NCI-H187 (cell line): ENCODE results near the gene NOPCHAP1.
"Not testable (repeated sequence)": the region's sequence is repeated elsewhere in the genome, so short reads cannot be mapped to it uniquely, and the experiment has no call there.

Experiments used
- DNase-seq, 2 experiments: peaks; one replicate each; lab custom pipeline; 2025; lab: John Stamatoyannopoulos, UW

NOPCHAP1 gene

DNA sequence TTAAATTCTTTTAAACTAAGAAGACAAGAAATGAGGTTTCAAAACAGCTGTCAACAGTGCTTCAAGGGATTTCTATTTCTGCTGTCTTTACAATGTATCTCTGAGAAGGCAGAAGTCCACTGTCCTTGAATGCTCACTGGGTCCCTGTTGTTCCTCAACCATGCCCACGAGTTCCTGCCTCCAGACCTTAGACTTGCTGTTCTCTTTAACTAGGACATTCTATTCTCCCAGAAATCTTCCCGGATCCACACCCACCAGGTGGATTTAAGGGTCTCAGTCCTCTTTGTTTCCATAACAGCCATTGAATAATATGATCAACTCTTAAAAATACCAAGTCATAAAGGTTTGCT is 21.3 kb upstream of the NOPCHAP1 start:
- no peak for DNase-seq

DNA sequence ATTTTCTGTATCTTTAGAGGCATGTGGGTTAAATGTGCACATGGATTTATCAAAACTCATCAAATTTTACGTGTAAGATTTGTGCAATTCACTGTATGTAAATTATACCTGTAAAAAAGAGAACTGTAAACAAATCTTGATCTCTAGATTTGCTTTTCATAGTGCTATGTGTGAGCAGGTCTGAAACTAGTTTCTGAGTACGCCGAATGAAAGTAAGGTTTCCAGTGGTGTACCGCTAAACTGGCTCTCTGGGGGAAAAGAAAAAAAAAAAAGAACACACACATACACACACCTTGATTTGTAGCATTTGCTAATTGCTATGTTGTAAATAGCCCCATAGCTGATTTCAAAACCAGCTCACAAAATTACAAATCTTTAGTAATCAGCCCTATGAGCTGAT is 19.4 kb upstream of the NOPCHAP1 start:
- no peak for DNase-seq

DNA sequence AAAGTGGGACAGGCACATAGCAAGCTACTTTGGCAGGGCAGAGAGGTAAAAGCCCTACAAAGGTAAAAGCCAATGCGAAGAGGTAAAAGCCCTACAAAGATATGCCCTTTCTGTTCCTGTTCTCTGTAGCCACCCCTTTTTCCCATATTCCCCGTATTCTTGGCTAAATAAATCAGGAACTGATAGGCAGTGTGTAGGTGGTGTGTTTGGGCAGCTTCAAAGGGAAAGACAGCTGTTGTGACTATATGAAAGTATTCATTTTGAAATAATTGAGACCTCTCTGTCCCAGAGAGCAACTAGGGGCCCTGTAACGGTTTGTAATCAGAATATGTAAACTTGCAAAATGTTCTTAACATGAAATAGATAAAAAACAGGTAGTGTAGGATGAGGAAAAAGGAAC is 16.8 kb upstream of the NOPCHAP1 start:
- no peak for DNase-seq

DNA sequence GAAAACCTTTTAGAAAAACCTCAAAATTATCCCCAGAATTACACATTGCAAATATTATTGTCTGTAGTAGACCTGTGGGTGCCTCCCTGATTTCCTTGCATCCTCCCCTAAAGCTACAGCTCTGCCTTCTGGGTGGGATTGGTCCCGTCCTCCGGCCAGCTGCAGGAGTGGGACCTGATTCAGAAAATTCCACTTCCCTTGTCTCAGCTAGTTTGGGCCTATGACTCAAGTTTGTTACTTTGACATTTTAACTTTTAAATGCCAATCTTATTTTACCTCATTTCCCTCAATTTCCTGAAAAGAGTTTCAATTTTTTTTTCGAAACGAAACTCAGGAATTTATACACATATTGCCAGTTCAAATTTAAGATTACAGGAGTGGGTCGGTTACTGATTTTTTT is 14.8 kb upstream of the NOPCHAP1 start:
- DNase-seq = no peak

GRCh38 chr12:104973250-104973649 is 12.9 kb upstream of the NOPCHAP1 start:
- DNase-seq = no peak

DNA sequence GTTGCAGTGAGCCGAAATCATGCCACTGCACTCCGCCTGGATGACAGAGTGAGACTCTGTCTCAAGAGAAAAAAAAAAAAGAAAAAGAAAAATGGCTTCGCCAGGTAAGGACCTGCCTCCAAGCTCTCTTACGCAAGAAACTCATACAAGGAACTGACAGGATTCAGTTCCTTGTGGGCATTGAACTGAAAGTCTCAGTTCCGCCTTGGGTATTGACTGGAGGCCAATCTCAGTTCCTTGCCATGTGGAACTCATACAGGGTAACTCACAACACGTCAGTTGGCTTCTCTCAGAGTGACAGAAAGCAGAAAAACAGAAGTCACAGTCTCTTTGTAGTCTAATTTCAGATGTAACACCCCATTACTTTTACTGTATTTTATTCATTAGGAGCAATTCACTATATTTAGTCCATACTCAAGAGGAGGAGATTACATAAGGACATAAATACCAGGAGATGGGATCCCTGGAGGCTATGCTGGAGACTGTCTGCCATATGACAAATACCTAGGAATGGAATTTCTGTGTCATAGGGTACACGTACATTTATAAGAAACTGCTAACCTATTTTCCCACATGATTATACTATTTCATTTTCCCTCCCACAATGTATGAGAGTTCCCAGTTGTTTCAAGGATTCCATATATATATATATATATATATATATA is 11.4 kb upstream of the NOPCHAP1 start:
- no peak for DNase-seq

GRCh38 chr12:104975587-104976343 is 10.4 kb upstream of the NOPCHAP1 start:
- no peak for DNase-seq

GRCh38 chr12:104976703-104977102 is 9.4 kb upstream of the NOPCHAP1 start:
- no peak for DNase-seq

DNA sequence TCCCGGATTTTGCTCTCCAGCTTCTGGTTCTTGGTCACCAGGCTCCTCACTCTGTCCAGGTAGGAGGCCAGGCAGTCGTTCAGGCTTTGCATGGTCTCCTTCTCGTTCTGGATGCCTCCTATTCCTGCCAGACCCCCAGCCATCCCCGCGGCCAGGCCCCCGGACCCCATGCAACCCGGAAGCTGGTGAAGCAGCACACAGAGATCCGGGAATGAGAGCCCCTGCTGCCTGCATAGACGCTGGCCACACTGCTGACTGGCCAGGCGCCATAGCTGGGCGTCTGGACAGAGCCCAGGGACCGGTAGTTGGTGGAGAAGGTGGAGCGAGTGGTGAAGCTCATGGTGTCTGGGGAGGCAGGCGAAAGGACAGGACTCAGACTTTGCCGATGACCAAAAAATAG is 8.4 kb upstream of the NOPCHAP1 start:
- not testable (repeated sequence) for DNase-seq

GRCh38 chr12:104985206-104985605 is 910 bp upstream of the NOPCHAP1 start:
- no peak for DNase-seq

- no peak for DNase-seq
Observed at GRCh38 chr12:104990950-104991349, 4.8 kb downstream of the NOPCHAP1 start.

- no peak for DNase-seq
Observed at GRCh38 chr12:104991565-104992128, 5.5 kb downstream of the NOPCHAP1 start.

DNA sequence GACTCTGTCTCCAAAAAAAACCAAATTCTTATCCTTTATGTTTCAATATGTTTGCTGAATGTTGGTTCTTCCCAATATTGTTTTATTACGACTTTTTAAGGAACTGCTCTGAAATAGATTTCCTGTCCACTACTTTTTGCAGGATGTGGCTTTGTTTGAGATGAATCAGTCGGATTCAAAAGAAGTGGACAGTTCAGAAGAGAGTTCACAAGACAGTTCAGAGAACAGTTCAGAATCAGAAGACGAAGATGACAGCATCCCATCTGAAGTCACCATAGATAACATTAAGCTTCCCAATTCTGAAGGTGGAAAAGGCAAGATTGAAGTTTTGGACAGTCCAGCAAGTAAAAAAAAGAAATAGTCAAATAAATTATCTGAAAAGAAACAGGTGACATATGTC is 8.2 kb downstream of the NOPCHAP1 start:
- DNase-seq = no peak

DNA sequence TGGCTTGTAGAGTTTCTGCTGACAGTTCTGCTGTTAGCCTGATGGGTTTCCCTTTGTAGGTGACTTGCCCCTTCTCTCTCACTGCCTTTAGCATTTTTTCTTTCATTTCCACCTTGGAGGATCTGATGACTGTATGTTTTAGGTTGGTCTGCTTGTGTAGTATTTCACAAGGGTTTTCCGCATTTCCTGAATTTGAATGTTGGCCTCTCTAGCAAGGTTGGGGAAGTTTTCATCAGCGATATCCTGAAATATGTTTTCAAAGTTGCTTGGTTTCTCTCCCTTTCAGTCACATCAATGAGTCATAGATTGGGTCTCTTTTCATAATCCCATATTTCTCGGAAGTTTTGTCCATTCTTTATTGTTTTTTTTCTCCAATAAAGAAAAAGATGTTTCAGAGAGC is 11.4 kb downstream of the NOPCHAP1 start:
- no peak for DNase-seq

DNA sequence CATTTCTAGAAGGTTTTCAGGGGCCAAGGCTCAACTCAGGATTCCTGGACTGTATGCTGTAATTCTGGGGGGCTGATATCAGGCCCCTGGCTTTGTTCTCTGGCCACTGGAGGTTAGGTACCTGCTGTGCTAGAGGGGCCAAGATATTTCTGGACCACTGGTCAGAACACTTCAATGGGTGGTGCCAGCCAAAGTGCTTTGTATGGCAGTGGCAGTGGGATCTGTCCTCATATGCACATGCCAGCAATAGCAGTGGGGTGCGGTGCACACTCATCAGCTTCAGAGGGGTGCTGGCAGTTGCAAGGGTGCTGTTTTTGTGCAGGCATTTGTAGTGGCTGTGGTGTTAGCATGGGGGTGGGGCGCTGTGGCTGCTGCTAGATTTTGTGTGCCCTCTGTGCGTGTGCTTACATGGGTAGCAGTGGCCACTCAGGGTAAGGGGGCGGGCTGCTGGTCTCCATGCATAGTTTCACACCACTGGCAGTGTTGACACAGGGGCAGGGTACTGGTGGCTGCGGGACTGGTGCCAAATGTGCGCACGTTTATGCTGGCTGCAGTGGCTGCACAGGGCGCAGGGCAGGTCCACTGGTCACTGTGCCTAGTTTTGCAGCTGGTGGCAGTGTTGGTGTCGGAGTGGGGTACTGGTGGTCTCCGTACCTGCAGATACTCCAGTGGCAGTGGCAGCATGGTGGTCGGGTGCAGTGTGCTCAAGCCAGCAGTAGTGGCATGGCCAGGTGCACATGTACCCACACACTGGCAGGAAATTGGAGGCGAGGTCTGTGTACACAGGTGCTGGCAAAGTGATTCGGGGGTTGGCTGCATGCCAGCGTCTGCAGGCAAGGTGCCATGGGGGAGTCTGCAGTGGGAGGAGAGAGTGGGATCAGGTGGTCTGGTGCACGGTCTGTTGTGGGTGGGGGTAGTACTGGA is 12.6 kb downstream of the NOPCHAP1 start:
- DNase-seq = peak; percentile 63 to 66

DNA sequence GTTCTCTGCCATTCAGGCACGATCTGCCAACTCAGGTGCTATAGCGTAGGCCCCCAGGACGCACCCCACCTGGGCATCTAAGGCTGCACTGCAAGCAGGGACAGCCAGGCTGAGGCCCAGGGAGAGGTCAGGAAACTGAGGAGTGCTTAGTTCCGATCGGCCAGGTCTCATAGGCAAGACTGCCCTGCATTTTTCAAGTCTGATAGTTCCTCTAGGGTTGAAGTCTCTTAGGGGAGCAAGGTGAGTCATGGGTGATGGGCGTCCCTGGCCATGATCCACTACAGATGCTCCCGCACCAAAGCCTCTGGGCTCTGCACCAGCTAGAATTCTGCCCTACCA is 13.2 kb downstream of the NOPCHAP1 start:
- DNase-seq = no peak

GRCh38 chr12:105001476-105001875 is 15.4 kb downstream of the NOPCHAP1 start:
- DNase-seq = no peak

- DNase-seq = no peak
Observed at GRCh38 chr12:105013892-105014291, 27.8 kb downstream of the NOPCHAP1 start.

GRCh38 chr12:105014603-105015002 is 28.5 kb downstream of the NOPCHAP1 start:
- no peak for DNase-seq

DNA sequence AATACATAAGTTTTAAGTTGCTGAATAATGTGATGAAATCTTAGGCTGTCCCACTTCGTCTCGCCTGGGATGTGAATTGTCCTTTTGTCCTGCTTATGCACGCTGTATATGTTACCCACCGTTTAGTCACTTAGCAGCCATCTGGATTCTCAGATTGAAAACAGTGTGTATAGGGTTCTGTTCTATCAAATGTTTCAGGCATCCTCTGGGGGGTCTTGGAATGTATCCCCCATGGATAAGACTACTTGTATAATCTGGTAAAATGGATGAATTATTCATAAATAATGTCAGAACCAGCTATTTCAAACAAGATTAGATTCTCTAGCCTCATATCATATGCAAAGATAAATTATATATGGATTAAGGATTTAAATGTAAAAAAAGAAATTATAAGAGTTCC is 29.4 kb downstream of the NOPCHAP1 start:
- no peak for DNase-seq

DNA sequence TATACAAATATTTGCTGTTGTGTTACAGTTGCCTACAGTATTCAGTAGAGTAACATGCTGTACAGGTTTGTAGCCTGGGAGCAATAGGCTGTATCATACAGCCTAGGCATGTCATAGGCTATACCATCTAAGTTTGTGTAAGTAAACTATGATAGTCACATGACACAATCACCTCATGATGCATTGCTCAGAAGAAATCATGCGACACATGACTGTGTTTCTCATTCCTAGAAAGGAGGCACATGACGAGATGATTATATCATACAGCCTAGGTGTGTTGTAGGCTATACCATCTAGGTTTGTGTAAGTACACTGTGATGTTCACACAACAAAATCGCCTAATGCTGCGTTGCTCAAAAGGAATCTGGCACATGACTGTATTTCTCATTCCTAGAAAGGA is 31.9 kb downstream of the NOPCHAP1 start:
- DNase-seq = no peak

DNA sequence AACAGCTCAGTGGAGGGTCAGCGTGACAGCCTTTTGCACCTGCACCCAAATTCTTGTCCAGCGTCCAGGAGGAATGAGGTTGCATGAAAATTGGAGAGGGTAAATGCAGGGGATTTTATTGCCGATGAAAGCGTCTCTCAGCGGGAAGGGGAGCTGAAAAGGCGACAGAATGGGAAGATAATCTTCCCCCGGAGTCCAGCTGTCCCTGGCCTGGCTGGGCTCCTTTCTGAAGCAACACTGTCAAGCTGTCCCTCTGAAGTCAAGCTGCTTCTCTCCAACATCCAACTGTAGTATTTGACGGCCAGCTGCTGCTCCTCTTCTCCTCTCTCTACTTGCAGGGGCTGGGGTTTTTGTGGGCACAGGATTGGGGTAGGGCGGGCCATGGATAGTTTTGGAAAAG is 32.7 kb downstream of the NOPCHAP1 start:
- DNase-seq = no peak
